Lower lobe of right lung (tissue), 2 donors: Measurements from ENCODE around the gene FOXP1. TPM values are rescaled to one million over a fixed set of nuclear protein-coding genes. Genes with fewer than 3 reads are reported as not detected.

Experiments
- ATAC-seq, 2 donors: fragments of 200-7000 bp; cut with Tn5 transposase; one replicate each; pipeline ENCODE4 v1.9.1; 2020 to 2022; ENCODE audit warnings: mild to moderate bottlenecking in 2 of 2, moderate library complexity in 2 of 2
- DNase-seq: peaks from one replicate; pipeline ENCODE4 v3.0.0-alpha.2; 2020
- H3K27ac ChIP-seq: fragments of 200-600 bp; one replicate; pipeline ENCODE4 v1.8.0; 2022
- H3K27me3 ChIP-seq: fragments of 200-600 bp; one replicate; pipeline ENCODE4 v1.8.0; 2022; ENCODE audit warnings: low read depth
- H3K36me3 ChIP-seq: fragments of 200-600 bp; one replicate; pipeline ENCODE4 v1.8.0; 2022; ENCODE audit warnings: mild to moderate bottlenecking
- H3K4me1 ChIP-seq: fragments of 200-600 bp; one replicate; pipeline ENCODE4 v1.8.0; 2022
- H3K4me3 ChIP-seq: fragments of 200-600 bp; one replicate; pipeline ENCODE4 v1.8.0; 2022; ENCODE audit warnings: mild to moderate bottlenecking
- H3K9me3 ChIP-seq: fragments of 200-600 bp; one replicate; pipeline ENCODE4 v1.8.0; 2022
- intact Hi-C: fragments of 100-400 bp; cut with DNase I; formaldehyde crosslinking; loops from one replicate; pipeline ENCODE4 v1.11.0; 2022
- total RNA-seq: library from RNA; stranded (reverse); fragmentation: NEBNext Ultra II Directional; extraction: Animal tissue kit (Norgen Biotek cat#: 25700); gene quantifications from one replicate; pipeline ENCODE4 v1.2.1, GENCODE V29; 2021
- TF ChIP-seq, protein P1 (sequence below): fragments of 200-600 bp; IDR thresholded peaks from one replicate; pipeline ENCODE4 v1.8.0; 2022; ENCODE audit warnings: antibody characterized with exemption, mild to moderate bottlenecking
- donor health status: DM: no; HTN: yes; CAD: no; lungs with severe emphysema.

Gene FOXP1
- total RNA-seq, 1 donor from 2014 or later: 138 TPM

DNA sequence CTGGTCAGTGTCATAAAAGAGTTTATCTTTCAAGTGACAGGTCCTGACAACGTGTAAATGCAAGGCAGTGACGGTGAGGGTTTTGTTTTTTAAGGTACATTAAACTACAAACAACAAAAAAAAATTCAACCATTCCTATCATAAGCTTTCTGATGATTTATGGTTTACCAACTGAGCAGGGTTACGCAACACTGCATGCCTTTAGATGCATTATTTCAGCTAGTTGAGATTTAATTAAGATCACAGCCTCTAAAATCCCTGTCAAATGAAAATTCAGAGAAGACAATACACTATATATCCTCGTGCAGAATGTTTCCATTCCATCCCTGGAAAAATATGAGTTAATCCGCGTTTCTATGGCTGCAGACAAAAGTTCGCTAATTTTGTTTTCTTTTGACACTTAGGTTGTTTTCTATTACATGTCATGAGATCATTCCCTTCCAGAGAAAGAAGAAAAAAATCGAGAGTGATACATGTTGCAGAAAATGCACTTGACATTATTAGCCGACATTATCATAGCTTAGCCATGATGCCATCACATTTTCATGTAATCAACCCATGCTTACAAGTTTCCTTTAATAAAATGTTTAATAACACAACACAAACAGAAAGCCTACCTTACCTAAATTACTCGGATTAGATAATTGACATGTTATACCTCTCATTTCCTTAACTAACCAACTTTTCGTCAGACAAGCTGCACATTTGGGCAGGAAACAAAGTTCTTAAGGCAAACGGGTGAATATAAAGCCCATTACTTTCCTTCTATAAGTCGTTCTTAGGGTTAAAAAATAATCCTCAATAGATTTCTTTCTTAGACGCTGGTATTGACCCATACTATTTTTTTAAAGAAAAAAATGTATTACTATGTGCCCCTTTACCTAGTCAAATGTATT lies 521.2 kb downstream of the FOXP1 start:
- Histone ChIP-seq H3K4me1 (peaks cover 75% of the 10 kb centered on the region), H3K4me3 (peak overlapping the region; percentile 65), H3K27me3 (no peaks in the 10 kb centered on the region), H3K27ac (peak overlapping the region; percentile 93), H3K9me3 (no peaks in the 10 kb centered on the region), H3K36me3 (no peaks in the 10 kb centered on the region)
- no peak for ATAC-seq
- no peak for DNase-seq
- intact Hi-C loops: loop anchor here (10.0 kb wide), 1 partner anchor 63 kb away; no protein-coding TSS in a partner anchor
- TF ChIP-seq, protein P1, sequence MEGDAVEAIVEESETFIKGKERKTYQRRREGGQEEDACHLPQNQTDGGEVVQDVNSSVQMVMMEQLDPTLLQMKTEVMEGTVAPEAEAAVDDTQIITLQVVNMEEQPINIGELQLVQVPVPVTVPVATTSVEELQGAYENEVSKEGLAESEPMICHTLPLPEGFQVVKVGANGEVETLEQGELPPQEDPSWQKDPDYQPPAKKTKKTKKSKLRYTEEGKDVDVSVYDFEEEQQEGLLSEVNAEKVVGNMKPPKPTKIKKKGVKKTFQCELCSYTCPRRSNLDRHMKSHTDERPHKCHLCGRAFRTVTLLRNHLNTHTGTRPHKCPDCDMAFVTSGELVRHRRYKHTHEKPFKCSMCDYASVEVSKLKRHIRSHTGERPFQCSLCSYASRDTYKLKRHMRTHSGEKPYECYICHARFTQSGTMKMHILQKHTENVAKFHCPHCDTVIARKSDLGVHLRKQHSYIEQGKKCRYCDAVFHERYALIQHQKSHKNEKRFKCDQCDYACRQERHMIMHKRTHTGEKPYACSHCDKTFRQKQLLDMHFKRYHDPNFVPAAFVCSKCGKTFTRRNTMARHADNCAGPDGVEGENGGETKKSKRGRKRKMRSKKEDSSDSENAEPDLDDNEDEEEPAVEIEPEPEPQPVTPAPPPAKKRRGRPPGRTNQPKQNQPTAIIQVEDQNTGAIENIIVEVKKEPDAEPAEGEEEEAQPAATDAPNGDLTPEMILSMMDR: no peak

DNA sequence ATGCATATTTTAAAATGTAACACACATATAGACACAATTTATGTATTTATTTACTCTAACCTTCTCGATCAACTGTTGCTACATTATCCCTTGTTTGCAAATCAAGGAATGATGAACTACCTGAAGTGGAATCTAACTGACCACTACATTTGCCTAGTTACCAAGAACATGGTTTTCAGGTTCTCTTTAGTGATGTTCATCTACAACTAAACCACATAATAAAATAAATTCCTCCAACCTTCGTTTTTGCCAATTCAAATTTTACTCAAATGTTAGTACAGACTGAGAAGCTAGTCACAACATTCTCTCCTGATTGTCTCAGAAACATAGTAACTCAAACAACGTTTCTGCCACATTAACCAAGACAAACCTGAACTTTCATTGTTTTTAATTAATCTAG lies 521.9 kb downstream of the FOXP1 start:
- H3K36me3 ChIP-seq: no peaks in the 10 kb centered on the region
- DNase-seq: no peak
- H3K9me3 ChIP-seq: no peaks in the 10 kb centered on the region
- peak overlapping the region; percentile 65 for H3K4me3 ChIP-seq
- intact Hi-C loops: loop anchor here (10.0 kb wide), 1 partner anchor 63 kb away; no protein-coding TSS in a partner anchor
- ATAC-seq: no peak
- TF ChIP-seq, protein P1: no peak
- no peaks in the 10 kb centered on the region for H3K27me3 ChIP-seq
- peak overlapping the region; percentile 93 for H3K27ac ChIP-seq
- H3K4me1 ChIP-seq: peaks cover 75% of the 10 kb centered on the region

- ATAC-seq (no peak), DNase-seq (no peak)
- Histone ChIP-seq H3K36me3 (no peaks in the 10 kb centered on the region), H3K27ac (peak overlapping the region; percentile 0), H3K9me3 (no peaks in the 10 kb centered on the region), H3K27me3 (no peaks in the 10 kb centered on the region), H3K4me3 (peak overlapping the region; percentile 65), H3K4me1 (peaks cover 75% of the 10 kb centered on the region)
- TF ChIP-seq, protein P1: no peak
- intact Hi-C loops: loop anchor here (10.0 kb wide), 1 partner anchor 64 kb away; no protein-coding TSS in a partner anchor
Observed at GRCh38 chr3:71061037-71061436, 522.5 kb downstream of the FOXP1 start.

- peak overlapping the region; percentile 65 for H3K4me3 ChIP-seq
- no peak for DNase-seq
- TF ChIP-seq, protein P1: no peak
- H3K9me3 ChIP-seq: no peaks in the 10 kb centered on the region
- no peaks in the 10 kb centered on the region for H3K27me3 ChIP-seq
- H3K4me1 ChIP-seq: peaks cover 76% of the 10 kb centered on the region
- intact Hi-C loops: loop anchor here (10.0 kb wide), 1 partner anchor 64 kb away; no protein-coding TSS in a partner anchor
- no peak for ATAC-seq
- peak overlapping the region; percentile 0 for H3K27ac ChIP-seq
- no peaks in the 10 kb centered on the region for H3K36me3 ChIP-seq
Observed at GRCh38 chr3:71060536-71060935, 523.0 kb downstream of the FOXP1 start.

DNA sequence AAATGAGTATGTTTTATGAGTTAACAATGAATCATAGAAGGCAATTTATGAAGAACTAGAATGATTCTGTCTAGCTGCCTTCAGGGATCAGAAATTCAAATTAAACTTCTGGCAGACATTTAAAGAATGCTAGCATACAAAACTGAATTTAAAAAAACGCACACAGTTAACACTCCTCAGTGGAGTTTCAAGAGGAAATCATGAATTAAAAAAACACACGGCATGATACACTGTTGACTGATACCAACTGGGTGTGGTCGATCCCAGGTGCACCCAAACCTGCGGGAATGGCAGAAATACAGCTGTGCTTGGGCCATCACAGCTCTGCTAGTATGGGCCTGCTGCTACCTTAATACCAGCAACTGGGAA lies 526.0 kb downstream of the FOXP1 start:
- Histone ChIP-seq H3K4me3 (peak overlapping the region; percentile 7), H3K27ac (peak overlapping the region; percentile 31), H3K36me3 (peaks cover 9% of the 10 kb centered on the region), H3K27me3 (no peaks in the 10 kb centered on the region), H3K9me3 (no peaks in the 10 kb centered on the region), H3K4me1 (peaks cover 94% of the 10 kb centered on the region)
- intact Hi-C loops: no loop called here
- ATAC-seq (no peak), DNase-seq (no peak)
- TF ChIP-seq, protein P1: no peak
